ENCODE results near the gene KCTD8. TPM values are rescaled to one million over a fixed set of nuclear protein-coding genes. Genes with fewer than 3 reads are reported as not detected.

KCTD8 gene
- total RNA-seq, 1 experiment from 2014 or later: 1.1 TPM

- H3K4ac ChIP-seq (ENCODE audit: low read depth, low read length): no peak overlapping the region
- Mint-ChIP-seq H3K4me1 (no peaks in the 10 kb centered on the region; a peak in 1 of 4 replicates), H3K27ac (no peak overlapping the region), H3K36me3 (ENCODE audit: insufficient read depth in 1 of 3, low read depth in 3 of 3) (no peaks in the 10 kb centered on the region), H3K4me3 (no peak overlapping the region), H3K27me3 (ENCODE audit: low read depth) (no peaks in the 10 kb centered on the region), H3K9me3 (peaks cover 0 to 4% of the 10 kb centered on the region in 2 experiments; a peak in 3 of 5 replicates)
- H3T11ph ChIP-seq (ENCODE audit: low read length): no peak overlapping the region
- TF ChIP-seq CTCF (conservative IDR thresholded peaks at IDR 0.05): no peak
- H3K23ac ChIP-seq (ENCODE audit: insufficient read length, low read depth, low read length): no peak overlapping the region
- no peak overlapping the region for H2BK12ac ChIP-seq (ENCODE audit: insufficient read length, low read depth, low read length)
- H2AFZ ChIP-seq (ENCODE audit: low read length): no peak overlapping the region
- WGBS (ENCODE audit: extremely low coverage, insufficient read length, low lambda C conversion rate): no CpG with 5 or more reads among the region's 1 CpG
- no peaks in the 10 kb centered on the region for H3K79me1 ChIP-seq (ENCODE audit: insufficient read depth, low read depth, low read length, poor library complexity, severe bottlenecking)
- no peaks in the 10 kb centered on the region for H4K20me1 ChIP-seq (ENCODE audit: control insufficient read depth, insufficient read depth, insufficient read length)
- no peak overlapping the region for H2BK5ac ChIP-seq (ENCODE audit: insufficient read length, low read length)
- no peaks in the 10 kb centered on the region for H3K4me1 ChIP-seq (ENCODE audit: insufficient read depth, low read length)
- no peak for DNase-seq
- no peak overlapping the region for H3K4me2 ChIP-seq (ENCODE audit: insufficient read depth, insufficient read length, low read length)
- H4K91ac ChIP-seq (ENCODE audit: insufficient read length, low read depth, low read length): no peak overlapping the region
- H4K8ac ChIP-seq (replicated peaks; ENCODE audit: insufficient read length, low read depth, low read length): no peak overlapping the region
- H4K5ac ChIP-seq (ENCODE audit: insufficient read length, low read depth, low read length): no peak overlapping the region
- H3K9me3 ChIP-seq (ENCODE audit: control insufficient read depth, low read depth, low read length): no peaks in the 10 kb centered on the region
- H3K56ac ChIP-seq (ENCODE audit: insufficient read length, low read depth, low read length): no peak overlapping the region
- H3K18ac ChIP-seq (ENCODE audit: insufficient read length, low read depth, low read length): no peak overlapping the region
- H3K79me2 ChIP-seq (ENCODE audit: insufficient read depth, low read length): no peaks in the 10 kb centered on the region
- no peaks in the 10 kb centered on the region for H3K27me3 ChIP-seq (ENCODE audit: insufficient read depth, low read length)
- H3K9ac ChIP-seq (ENCODE audit: extremely low read depth, insufficient read length, low read length): no peak overlapping the region
- H2BK15ac ChIP-seq (ENCODE audit: low read depth, low read length): no peak overlapping the region
- H2AK5ac ChIP-seq (ENCODE audit: insufficient read length, low read length): no peak overlapping the region
- H2BK120ac ChIP-seq (ENCODE audit: low read depth, low read length, poor library complexity, severe bottlenecking): no peak overlapping the region
- no peak overlapping the region for H3K14ac ChIP-seq (ENCODE audit: insufficient read depth, low read length)
- H2BK20ac ChIP-seq (ENCODE audit: low read depth, low read length, poor library complexity, severe bottlenecking): no peak overlapping the region
- no peaks in the 10 kb centered on the region for H3K23me2 ChIP-seq (ENCODE audit: insufficient read length, low read depth, low read length, poor library complexity, severe bottlenecking)
- no peak overlapping the region for H3K27ac ChIP-seq (ENCODE audit: insufficient read length, low read depth, low read length)
These were observed 46.4 kb upstream of the KCTD8 start for GRCh38 chr4:44494810-44495701.

All from H9 (cell line).